ENCODE measurements around the gene NFAT5. TPM values are rescaled to one million over a fixed set of nuclear protein-coding genes. Genes with fewer than 3 reads are reported as not detected.

The NFAT5 gene
- total RNA-seq, 4 donors from 2014 or later, result 67.7 to 146 (median 80.8) TPM

- TF ChIP-seq POLR2A (IDR thresholded peaks at IDR 0.05) (no peak), POLR2AphosphoS5 (IDR thresholded peaks at IDR 0.05) (no peak), CTCF (IDR thresholded peaks at IDR 0.05) (no peak), EP300 (IDR thresholded peaks at IDR 0.05) (no peak)
- H3K9me3 ChIP-seq, result no peaks in the 10 kb centered on the region
- H3K4me1 ChIP-seq, result peaks cover 38% of the 10 kb centered on the region
- H3K4me3 ChIP-seq, result no peak overlapping the region
- peak overlapping the region; percentile 14 for H3K27ac ChIP-seq
- 56% methylated on average over 3 of the region's 3 CpGs for WGBS
- no peaks in the 10 kb centered on the region for H3K27me3 ChIP-seq
- no peaks in the 10 kb centered on the region for H3K36me3 ChIP-seq
- DNase-seq (ENCODE audit: low spot score in 2 of 2), result no peak
Measured at GRCh38 chr16:69618721-69619120, 53.0 kb downstream of the NFAT5 start.

GRCh38 chr16:69619514-69619913, 53.7 kb downstream of the NFAT5 start:
- TF ChIP-seq POLR2A (IDR thresholded peaks at IDR 0.05) (no peak), CTCF (IDR thresholded peaks at IDR 0.05) (no peak), POLR2AphosphoS5 (IDR thresholded peaks at IDR 0.05) (no peak), EP300 (IDR thresholded peaks at IDR 0.05) (no peak)
- Histone ChIP-seq H3K36me3 (no peaks in the 10 kb centered on the region), H3K4me3 (no peak overlapping the region), H3K27ac (peak overlapping the region; percentile 14), H3K4me1 (peaks cover 32% of the 10 kb centered on the region), H3K27me3 (no peaks in the 10 kb centered on the region), H3K9me3 (no peaks in the 10 kb centered on the region)
- DNase-seq (ENCODE audit: low spot score in 2 of 2), result no peak

DNA sequence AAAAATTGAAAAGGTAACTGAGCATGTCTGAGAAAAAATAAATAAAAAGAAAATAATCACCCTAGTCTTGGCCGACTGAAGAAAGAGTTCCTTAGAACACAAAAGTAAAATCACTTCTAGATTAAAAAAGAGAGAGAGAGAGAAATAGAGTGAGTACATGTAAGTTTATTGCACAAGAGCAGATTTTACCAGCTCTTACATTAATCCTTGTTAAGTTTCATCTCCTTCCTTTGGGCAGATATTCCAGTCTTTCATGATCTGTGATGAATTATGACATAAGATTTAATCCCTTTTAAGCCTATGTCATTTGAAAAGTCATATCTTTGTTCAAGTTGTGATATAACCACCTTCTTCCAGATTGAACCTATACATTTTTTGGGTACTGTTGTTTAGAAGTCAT, 54.8 kb downstream of the NFAT5 start:
- DNase-seq (ENCODE audit: low spot score in 2 of 2), result no peak
- Histone ChIP-seq H3K36me3 (no peaks in the 10 kb centered on the region), H3K4me1 (peaks cover 32% of the 10 kb centered on the region), H3K4me3 (no peak overlapping the region), H3K9me3 (no peaks in the 10 kb centered on the region), H3K27ac (no peak overlapping the region), H3K27me3 (no peaks in the 10 kb centered on the region)
- WGBS, result 39% methylated on average over 1 of the region's 1 CpG
- no peak for TF ChIP-seq POLR2A (IDR thresholded peaks at IDR 0.05)

DNA sequence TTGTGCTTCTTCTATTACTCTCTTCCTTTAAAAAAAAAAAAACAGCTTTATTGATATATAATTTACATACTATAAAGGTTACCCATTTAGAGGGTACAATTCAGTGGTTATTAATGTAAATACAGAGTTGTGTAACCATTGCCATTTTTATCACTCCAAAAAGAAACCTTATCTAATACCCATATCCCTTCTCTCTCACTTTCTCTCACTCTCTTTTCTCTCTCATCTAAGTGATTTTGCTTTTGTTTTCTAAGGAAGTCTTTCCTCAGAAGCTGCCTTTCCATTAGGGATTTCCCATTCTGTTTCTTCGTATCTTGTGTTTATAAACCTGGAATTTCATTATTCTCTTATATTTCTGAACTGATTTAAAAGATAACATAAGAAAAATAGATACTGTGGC, 55.5 kb downstream of the NFAT5 start:
- no peak overlapping the region for H3K27ac ChIP-seq

DNA sequence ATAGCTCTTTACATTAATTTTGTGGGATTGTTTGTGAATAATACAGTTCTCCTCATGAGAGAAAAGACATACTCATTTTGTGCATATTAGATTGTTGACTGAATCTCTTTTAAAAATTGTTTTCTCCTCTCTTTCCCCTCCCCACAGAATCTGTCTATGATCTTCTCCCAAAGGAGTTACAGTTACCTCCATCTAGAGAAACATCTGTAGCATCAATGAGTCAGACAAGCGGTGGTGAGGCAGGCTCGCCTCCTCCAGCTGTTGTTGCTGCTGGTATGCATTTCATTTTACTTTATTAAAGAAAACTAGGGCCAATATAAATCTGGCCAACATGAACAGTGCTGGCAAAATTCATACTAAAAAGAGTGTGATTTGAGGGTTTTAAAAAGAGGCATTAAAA, 60.5 kb downstream of the NFAT5 start:
- 48% methylated on average over 2 of the region's 2 CpGs for WGBS
- peaks cover 3% of the 10 kb centered on the region for H3K4me1 ChIP-seq
- no peak for DNase-seq (ENCODE audit: low spot score in 2 of 2)
- TF ChIP-seq EP300 (IDR thresholded peaks at IDR 0.05), result no peak
- TF ChIP-seq POLR2AphosphoS5 (IDR thresholded peaks at IDR 0.05), result no peak
- no peak for TF ChIP-seq CTCF (IDR thresholded peaks at IDR 0.05)
- TF ChIP-seq POLR2A (IDR thresholded peaks at IDR 0.05), result no peak
- peaks cover 22% of the 10 kb centered on the region for H3K36me3 ChIP-seq
- no peaks in the 10 kb centered on the region for H3K27me3 ChIP-seq
- no peaks in the 10 kb centered on the region for H3K9me3 ChIP-seq
- no peak overlapping the region for H3K27ac ChIP-seq
- no peak overlapping the region for H3K4me3 ChIP-seq

More for the DNA sequence above, 55.5 kb downstream of the NFAT5 start:
- WGBS, result 88% methylated on average over 1 of the region's 1 CpG
- no peak overlapping the region for H3K4me3 ChIP-seq
- no peaks in the 10 kb centered on the region for H3K27me3 ChIP-seq
- no peak for TF ChIP-seq EP300 (IDR thresholded peaks at IDR 0.05)
- TF ChIP-seq POLR2AphosphoS5 (IDR thresholded peaks at IDR 0.05), result no peak
- TF ChIP-seq POLR2A (IDR thresholded peaks at IDR 0.05), result no peak
- TF ChIP-seq CTCF (IDR thresholded peaks at IDR 0.05), result no peak
- peaks cover under 1% of the 10 kb centered on the region for H3K36me3 ChIP-seq
- H3K4me1 ChIP-seq, result peaks cover 33% of the 10 kb centered on the region
- no peak for DNase-seq (ENCODE audit: low spot score in 2 of 2)
- H3K9me3 ChIP-seq, result no peaks in the 10 kb centered on the region

DNA sequence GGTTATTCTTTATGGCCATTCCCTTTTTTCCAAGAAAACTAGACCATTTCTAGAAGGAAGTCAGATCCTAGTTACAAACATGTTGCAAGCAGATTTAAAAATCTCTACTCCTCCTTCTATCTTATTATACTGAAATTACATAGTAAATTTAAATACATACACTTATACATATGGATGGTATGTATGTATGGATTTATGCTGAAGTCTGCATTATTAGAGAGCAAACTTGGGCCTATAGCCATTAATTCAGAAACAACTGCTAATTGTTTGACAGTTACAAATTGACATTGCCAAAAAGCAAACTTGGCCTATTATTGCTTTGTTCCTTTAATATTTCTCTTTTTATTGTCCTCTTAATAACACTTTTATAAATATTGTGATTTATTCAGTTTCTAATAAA, 67.1 kb downstream of the NFAT5 start:
- Histone ChIP-seq H3K27me3 (no peaks in the 10 kb centered on the region), H3K4me3 (no peak overlapping the region), H3K27ac (no peak overlapping the region), H3K9me3 (peaks cover 7% of the 10 kb centered on the region), H3K36me3 (peaks cover 47% of the 10 kb centered on the region), H3K4me1 (no peaks in the 10 kb centered on the region)
- no peak for DNase-seq (ENCODE audit: low spot score in 2 of 2)
- TF ChIP-seq POLR2AphosphoS5 (IDR thresholded peaks at IDR 0.05), result no peak
- no peak for TF ChIP-seq POLR2A (IDR thresholded peaks at IDR 0.05)
- no peak for TF ChIP-seq CTCF (IDR thresholded peaks at IDR 0.05)
- TF ChIP-seq EP300 (IDR thresholded peaks at IDR 0.05), result no peak

Data from suprapubic skin (tissue), 4 donors.